Breast epithelium (tissue), 3 donors: ENCODE measurements around the gene TBL3.

Experiments
- POLR2A ChIP-seq: fragments of 450-650 bp; IDR thresholded peaks from one replicate; pipeline ENCODE4 v1.6.1; 2016; ENCODE audit warnings: antibody characterized with exemption, mild to moderate bottlenecking, moderate library complexity
- POLR2AphosphoS5 ChIP-seq, 3 donors: sonication (generic); formaldehyde crosslinking; IDR thresholded peaks; one replicate each; pipeline ENCODE4 v1.6.1; 2017; ENCODE audit warnings: antibody characterized with exemption in 3 of 3
- TF ChIP-seq, protein P1 (sequence below), 3 donors: fragments of 450-650 bp; IDR thresholded peaks; one replicate each; pipeline ENCODE4 v1.5.1; 2016 to 2017; ENCODE audit warnings: antibody characterized with exemption in 3 of 3, mild to moderate bottlenecking in 3 of 3, moderate library complexity in 3 of 3

DNA sequence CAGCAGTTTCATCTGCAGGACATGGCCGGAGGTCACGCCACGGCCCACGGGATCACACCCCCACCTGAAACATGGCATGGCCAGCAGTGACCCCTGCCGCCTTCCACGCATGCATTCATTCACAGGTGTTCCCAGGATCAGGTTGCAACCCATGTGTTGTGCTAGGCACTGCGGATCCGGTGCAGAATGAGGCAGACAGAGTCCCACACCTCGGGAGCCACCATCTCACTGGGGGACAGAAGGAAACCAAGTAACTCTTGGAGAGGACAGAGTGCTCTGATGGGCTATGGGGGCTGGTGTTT, 24.5 kb upstream of the TBL3 start:
- TF ChIP-seq, protein P1, sequence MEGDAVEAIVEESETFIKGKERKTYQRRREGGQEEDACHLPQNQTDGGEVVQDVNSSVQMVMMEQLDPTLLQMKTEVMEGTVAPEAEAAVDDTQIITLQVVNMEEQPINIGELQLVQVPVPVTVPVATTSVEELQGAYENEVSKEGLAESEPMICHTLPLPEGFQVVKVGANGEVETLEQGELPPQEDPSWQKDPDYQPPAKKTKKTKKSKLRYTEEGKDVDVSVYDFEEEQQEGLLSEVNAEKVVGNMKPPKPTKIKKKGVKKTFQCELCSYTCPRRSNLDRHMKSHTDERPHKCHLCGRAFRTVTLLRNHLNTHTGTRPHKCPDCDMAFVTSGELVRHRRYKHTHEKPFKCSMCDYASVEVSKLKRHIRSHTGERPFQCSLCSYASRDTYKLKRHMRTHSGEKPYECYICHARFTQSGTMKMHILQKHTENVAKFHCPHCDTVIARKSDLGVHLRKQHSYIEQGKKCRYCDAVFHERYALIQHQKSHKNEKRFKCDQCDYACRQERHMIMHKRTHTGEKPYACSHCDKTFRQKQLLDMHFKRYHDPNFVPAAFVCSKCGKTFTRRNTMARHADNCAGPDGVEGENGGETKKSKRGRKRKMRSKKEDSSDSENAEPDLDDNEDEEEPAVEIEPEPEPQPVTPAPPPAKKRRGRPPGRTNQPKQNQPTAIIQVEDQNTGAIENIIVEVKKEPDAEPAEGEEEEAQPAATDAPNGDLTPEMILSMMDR (IDR thresholded peaks at IDR 0.05), result no peak
- TF ChIP-seq POLR2A, result no peak
- TF ChIP-seq POLR2AphosphoS5 (IDR thresholded peaks at IDR 0.05), result no peak
